CD4-positive, alpha-beta T cell treated with Interleukin-17A for 1 hour (primary cell): ENCODE measurements around the gene CYP4A22.
A peak's percentile ranks its signal among the peaks of the same experiment; 100 is the strongest.

ENCODE experiments used
- DNase-seq: peaks from one replicate; pipeline ENCODE4 v3.0.0-alpha.2; 2020

Gene CYP4A22

DNA sequence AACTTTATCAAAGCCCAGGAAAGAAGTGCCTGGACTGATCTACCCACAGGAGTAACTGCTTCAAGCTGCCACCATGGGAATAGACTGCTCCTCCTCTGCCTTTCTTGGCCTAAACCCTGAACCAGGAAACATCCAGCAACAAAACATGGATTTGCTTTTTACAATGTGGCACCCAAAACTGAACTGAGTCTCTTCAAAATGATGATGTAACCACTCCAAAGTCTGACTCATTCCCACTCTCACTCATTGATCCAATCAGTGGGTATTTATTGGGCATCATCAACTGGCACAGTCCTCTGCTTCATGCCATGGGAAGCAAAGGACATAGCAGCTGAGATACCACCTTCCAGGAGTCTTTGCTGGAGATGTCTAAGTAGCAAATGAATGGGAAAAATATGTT lies 23.5 kb downstream of the CYP4A22 start:
- DNase-seq = no peak

DNA sequence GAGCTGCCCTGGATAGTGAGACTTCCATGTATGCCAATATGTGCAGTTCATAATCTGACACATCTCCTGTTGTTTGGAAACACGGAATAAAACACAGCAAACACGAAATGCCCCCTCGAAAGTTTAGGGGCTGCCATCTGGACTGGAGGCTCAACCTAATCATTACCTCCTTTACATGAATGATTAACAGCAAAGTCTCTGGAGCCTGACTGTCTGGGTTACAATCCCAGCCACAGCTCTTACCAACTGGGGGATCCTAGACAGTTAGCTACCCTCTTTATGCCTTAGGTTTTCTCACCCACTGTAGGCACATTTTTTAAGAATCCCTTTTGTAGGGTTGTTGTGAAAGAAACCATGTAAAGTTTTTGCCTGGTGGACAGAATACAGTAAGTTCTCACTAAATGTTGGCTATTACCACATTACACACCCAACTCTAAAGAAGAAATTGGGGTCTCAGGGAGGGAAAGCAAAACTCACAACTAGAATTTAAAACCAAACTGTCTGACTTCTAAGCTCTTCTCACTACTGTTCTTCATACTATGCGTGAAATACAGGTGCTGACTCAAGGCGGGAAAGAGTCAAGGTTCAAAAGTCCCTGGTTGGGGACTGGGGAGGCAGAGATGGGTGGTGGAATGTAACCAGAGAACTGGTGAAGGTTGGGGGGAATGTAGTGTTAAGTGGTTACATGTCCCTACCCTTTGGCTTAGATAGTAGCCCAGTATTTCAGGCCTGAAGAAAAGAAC lies 24.2 kb downstream of the CYP4A22 start:
- DNase-seq = no peak

DNA sequence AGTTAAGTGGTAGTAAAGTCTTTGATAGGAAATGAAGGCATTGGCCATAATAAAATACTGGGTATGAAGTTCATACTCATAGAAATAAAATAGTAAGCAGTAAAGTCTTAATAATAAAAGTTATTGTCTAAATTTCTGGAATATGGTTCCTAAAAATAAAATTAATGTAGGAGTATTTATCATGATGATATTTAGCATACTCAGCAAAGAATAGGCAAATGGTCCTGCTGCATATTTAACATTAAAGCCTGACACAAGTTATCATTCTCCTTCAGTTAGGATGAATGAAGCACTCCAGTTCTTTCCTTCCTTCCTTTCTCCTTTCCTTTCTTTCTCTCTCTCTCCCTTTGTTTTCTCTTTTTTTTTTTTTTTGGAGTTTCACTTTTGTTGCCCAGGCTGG lies 27.3 kb downstream of the CYP4A22 start:
- no peak for DNase-seq

- DNase-seq = no peak
These were observed 35.5 kb downstream of the CYP4A22 start for GRCh38 chr1:47172782-47173181.

- DNase-seq = no peak
These were observed 37.4 kb downstream of the CYP4A22 start for GRCh38 chr1:47174656-47175020.

DNA sequence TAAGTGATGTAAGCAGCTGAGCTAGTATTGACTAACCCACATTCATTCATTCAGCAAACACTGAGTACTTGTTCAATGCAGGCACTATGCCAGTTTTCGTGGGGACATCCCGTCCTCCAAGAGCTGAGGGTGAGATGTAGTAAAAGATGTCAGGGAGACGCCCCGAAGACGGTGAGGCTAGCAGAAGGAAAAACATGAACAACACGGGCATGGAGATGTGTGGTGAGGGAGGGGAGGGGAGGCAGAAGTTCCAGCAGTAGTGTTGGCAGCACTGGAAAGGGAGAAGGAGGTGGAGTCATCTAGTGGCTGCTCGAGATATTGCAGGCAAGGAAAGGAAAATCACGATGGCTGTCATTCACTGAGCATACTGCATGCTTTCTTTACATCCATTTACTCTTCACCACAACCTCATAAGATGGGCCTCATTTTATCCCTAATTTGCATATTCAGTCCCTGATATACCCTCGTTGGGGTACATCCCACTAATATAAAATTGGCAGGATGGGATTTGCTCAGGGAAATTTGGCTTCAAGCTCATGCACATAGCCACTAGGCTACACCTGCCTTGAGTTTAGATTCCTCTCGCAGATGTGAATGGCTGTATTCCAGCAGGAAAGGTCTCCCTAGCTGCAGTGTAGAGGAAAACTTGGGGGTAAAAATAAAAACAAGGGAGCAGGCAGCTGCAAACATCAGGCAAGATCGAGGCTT lies 38.1 kb downstream of the CYP4A22 start:
- DNase-seq = peak; percentile 50

DNA sequence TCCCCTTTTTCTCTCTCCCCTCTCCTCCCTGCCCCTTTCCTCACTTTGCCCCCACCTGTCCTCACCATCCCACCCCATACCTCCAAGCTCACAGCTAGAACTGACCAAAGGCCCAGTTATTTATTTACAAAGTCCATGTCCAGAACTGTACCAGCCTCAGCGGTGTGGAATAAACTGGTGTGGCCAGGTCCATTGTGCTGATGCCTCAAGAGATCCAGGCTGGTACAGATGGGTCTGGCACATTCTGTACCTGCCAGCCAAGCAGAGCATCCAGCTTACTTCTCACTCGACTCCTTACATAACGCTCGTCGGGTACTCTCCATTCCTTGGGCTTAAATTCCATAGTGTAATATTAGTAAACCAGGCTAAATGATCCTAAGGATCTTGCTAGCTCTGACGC lies 40.8 kb downstream of the CYP4A22 start:
- no peak for DNase-seq

- DNase-seq = no peak
These were observed 41.4 kb downstream of the CYP4A22 start for GRCh38 chr1:47178654-47179016.

DNA sequence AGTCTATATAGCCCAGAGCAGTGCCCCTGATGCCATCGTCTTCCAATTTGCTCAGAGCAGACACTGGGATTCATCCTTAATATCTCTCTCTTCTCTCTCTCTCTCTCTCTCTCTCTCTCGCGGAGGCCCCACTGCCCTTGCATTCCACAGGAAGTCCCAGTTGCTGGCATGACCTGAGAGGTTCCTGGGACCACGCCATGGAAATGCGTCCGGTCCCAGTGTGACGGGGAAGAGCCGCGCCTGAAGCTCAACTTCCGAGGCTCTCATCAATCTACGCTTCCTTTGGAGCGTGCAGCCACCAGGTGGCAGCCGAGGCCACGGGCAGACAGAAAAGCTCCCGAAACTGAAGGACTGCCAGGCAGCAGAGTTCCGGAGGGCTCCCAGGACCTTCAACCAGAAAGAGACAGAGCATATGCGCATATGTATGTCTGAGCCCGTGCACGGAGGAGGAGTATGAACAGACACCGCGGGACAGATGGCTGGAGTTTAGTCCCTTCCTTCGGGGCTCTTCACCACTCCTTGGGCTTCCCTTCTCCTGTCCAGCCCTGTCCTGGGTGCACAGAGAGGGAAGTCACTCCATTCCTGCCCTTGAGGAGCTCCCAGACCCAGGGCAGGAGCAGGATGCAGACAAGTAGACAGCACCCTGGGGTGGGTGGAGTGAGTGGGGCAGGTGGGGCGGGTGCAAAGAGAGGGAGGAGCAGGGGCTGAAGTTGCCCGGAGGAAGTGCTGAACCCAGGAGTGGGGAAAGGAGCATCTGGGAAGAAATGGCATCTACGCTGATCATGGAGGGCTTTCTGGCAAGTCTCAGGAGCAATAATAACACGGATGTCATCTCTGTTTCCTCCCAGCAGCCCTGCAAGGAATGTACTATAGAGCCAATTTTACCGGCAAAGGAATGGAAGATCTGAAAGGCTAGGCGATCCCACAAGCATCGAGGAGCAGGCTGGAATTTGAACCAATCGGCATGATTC lies 42.1 kb downstream of the CYP4A22 start:
- DNase-seq = peak; percentile 68

GRCh38 chr1:47179988-47180563 lies 42.8 kb downstream of the CYP4A22 start:
- no peak for DNase-seq

DNA sequence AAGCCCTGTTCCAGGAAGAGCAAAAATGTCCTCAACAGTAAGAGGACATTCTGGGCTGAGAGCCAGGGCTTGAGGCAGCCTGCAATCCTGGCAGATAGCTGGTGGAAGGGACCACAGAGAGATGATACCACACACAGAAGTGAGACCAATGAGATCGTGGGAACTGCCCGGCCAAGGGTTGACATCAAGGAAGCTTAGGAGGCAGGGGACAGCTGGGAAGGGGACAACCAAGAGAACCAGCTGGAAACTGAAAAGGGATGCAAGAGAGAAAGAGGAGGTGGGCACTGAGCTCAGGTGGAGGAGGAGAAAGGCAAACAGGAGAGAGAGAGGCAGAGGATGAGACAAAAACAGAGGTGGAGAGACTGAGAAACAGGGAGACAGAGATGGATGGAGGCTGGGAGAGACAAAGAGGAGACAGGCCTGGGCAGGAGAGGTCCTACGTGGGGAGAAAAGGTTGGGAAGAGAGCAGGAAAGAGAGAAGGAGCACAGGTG lies 43.4 kb downstream of the CYP4A22 start:
- no peak for DNase-seq

GRCh38 chr1:47181095-47181954 lies 44.1 kb downstream of the CYP4A22 start:
- no peak for DNase-seq

- no peak for DNase-seq
These were observed 44.9 kb downstream of the CYP4A22 start for GRCh38 chr1:47181955-47182675.

GRCh38 chr1:47182676-47183235 lies 45.5 kb downstream of the CYP4A22 start:
- DNase-seq = no peak

GRCh38 chr1:47183308-47184089 lies 46.3 kb downstream of the CYP4A22 start:
- DNase-seq = no peak

DNA sequence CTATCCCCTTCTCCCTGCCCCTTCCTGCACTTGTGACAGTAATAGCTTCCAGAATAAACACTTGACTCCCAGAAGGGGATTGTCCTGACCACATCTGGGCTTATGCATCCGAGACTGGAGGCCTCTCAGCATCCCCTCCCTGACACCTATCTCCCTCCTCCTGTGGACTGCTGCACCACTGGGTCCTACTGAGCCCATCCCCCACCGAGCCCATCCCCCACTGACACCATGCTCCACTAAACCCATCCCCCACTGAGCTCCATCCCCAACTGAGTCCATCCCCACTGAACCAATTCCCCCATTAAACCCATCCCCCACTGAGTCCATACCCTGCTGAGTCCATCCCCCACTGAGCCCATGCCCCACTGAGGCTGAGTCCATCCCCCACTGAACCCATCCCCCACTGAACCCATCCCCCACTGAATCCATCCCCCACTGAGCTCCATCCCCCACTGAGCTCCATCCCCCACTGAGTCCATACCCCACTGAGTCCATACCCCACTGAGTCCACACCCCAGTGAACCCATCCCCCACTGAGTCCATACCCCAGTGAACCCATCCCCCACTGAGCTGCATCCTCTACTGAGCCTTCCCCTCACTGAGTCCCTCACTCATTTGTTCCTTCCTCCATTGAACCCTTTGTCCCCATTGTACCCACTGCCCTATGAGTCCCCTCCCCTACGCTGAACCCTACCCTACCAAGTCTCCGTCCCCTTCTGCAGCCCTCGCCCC lies 47.0 kb downstream of the CYP4A22 start:
- DNase-seq = no peak

DNA sequence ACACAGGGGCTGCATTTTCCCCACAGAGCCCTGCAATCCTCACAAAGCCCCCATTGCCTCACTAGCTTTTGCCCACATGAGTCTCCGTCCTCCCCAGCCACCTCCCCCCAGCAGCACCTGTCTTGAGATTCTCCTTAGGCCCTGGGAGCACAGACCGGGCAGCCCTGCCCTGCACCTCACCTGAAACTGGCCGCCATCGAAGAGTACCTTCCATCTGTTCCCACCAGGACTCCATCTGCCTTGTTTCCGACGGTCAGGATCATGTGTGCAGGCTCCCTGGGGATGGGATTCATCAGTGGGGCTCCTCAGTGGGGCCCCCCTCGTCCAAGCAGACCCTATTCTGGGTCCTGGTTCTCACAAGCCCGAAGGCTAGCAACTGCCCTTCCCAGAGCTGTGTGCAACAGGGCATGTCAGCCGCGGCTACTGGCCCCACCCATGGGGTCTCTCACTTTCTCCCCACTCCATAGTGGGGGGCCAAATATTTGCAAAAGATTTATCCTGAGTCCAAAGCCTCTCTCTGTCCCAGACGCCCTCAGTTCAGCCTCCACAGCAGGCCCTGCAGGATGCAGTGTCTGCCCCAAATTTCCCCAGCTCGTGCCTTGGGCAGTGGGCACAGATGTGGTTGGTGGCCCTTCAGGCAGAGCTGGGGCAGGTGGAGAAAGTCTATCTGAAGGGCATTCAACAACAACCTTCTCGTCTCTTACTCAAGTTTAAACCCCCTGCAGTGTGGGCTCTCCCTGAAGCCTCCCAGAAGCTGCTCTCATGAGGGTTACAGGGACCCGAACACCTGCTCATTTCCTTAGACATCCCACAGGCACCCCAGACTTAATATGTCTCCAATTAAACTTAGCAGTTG lies 47.8 kb downstream of the CYP4A22 start:
- DNase-seq = no peak
